ACC112 (cell line): ENCODE results near the gene GIGYF2.

Experiments used
- H2AFZ ChIP-seq: fragments of 200-600 bp; sonication (generic); one replicate; pipeline ENCODE4 v1.6.0; 2017; ENCODE audit warnings: antibody characterized with exemption, low read length; ENCODE audit not compliant: unreplicated experiment
- H3K27ac ChIP-seq: fragments of 200-600 bp; sonication (generic); 2 replicates; pipeline ENCODE4 v1.5.1; 2014; ENCODE audit warnings: low read depth, mild to moderate bottlenecking, antibody characterized with exemption, low read length, moderate library complexity
- H3K27me3 ChIP-seq: fragments of 200-600 bp; sonication (generic); 2 replicates; pipeline ENCODE4 v1.6.1; 2014; ENCODE audit warnings: mild to moderate bottlenecking, antibody characterized with exemption, low read length, moderate library complexity, mixed read lengths; ENCODE audit not compliant: insufficient read depth
- H3K36me3 ChIP-seq: fragments of 200-600 bp; sonication (generic); 2 replicates; pipeline ENCODE4 v1.6.1; 2016; ENCODE audit warnings: mild to moderate bottlenecking, antibody characterized with exemption, low read length, moderate library complexity, mixed read lengths; ENCODE audit not compliant: insufficient read depth
- H3K4me1 ChIP-seq: fragments of 200-600 bp; sonication (generic); one replicate; pipeline ENCODE4 v1.6.1; 2016; ENCODE audit warnings: low read length, mixed read lengths; ENCODE audit not compliant: insufficient read depth, unreplicated experiment, control insufficient read depth
- H3K4me3 ChIP-seq: fragments of 200-600 bp; sonication (generic); 2 replicates; pipeline ENCODE4 v1.5.1; 2014; ENCODE audit warnings: mild to moderate bottlenecking, low read depth, low read length
- H3K79me2 ChIP-seq: fragments of 200-600 bp; sonication (generic); one replicate; pipeline ENCODE4 v1.6.0; 2016; ENCODE audit warnings: low read length; ENCODE audit not compliant: control insufficient read depth, unreplicated experiment, insufficient read depth

GIGYF2 gene

GRCh38 chr2:232750135-232750671 lies 53.1 kb downstream of the GIGYF2 start:
- no peaks in the 10 kb centered on the region for H3K27me3 ChIP-seq

GRCh38 chr2:232757905-232758304 lies 60.8 kb downstream of the GIGYF2 start:
- Histone ChIP-seq H2AFZ (no peak overlapping the region), H3K4me3 (no peak overlapping the region), H3K79me2 (no peaks in the 10 kb centered on the region), H3K4me1 (no peaks in the 10 kb centered on the region), H3K36me3 (peaks cover 8% of the 10 kb centered on the region; the same call in 1 of the 2 replicates), H3K27me3 (no peaks in the 10 kb centered on the region), H3K27ac (no peak overlapping the region)

More at GRCh38 chr2:232750135-232750671, 53.1 kb downstream of the GIGYF2 start:
- Histone ChIP-seq H3K4me3 (no peak overlapping the region), H3K36me3 (peaks cover 28% of the 10 kb centered on the region), H3K79me2 (no peaks in the 10 kb centered on the region), H3K4me1 (no peaks in the 10 kb centered on the region), H2AFZ (no peak overlapping the region), H3K27ac (no peak overlapping the region)

- H3K79me2 ChIP-seq, result no peaks in the 10 kb centered on the region
- peaks cover 7% of the 10 kb centered on the region; the same call in 1 of the 2 replicates for H3K36me3 ChIP-seq
- no peak overlapping the region for H2AFZ ChIP-seq
- H3K4me3 ChIP-seq, result no peak overlapping the region
- H3K27ac ChIP-seq, result no peak overlapping the region
- H3K27me3 ChIP-seq, result no peaks in the 10 kb centered on the region
- H3K4me1 ChIP-seq, result peaks cover 4% of the 10 kb centered on the region
Observed at GRCh38 chr2:232761301-232761907, 64.3 kb downstream of the GIGYF2 start.

- no peak overlapping the region for H2AFZ ChIP-seq
- no peak overlapping the region for H3K27ac ChIP-seq
- peaks cover 8% of the 10 kb centered on the region for H3K4me1 ChIP-seq
- no peak overlapping the region for H3K4me3 ChIP-seq
- no peaks in the 10 kb centered on the region for H3K27me3 ChIP-seq
- peaks cover 20% of the 10 kb centered on the region; the same call in 1 of the 2 replicates for H3K36me3 ChIP-seq
- no peaks in the 10 kb centered on the region for H3K79me2 ChIP-seq
Observed at GRCh38 chr2:232767866-232768265, 70.7 kb downstream of the GIGYF2 start.

GRCh38 chr2:232770207-232770606 lies 73.1 kb downstream of the GIGYF2 start:
- Histone ChIP-seq H3K27ac (no peak overlapping the region), H3K27me3 (no peaks in the 10 kb centered on the region), H3K4me3 (no peak overlapping the region), H3K79me2 (no peaks in the 10 kb centered on the region), H2AFZ (no peak overlapping the region), H3K36me3 (peaks cover 20% of the 10 kb centered on the region; the same call in 1 of the 2 replicates), H3K4me1 (peaks cover 8% of the 10 kb centered on the region)

- no peak overlapping the region for H3K4me3 ChIP-seq
- H3K27ac ChIP-seq, result no peak overlapping the region
- H2AFZ ChIP-seq, result no peak overlapping the region
- no peaks in the 10 kb centered on the region for H3K27me3 ChIP-seq
- H3K79me2 ChIP-seq, result no peaks in the 10 kb centered on the region
- H3K36me3 ChIP-seq, result peaks cover 20% of the 10 kb centered on the region; the same call in 1 of the 2 replicates
- H3K4me1 ChIP-seq, result no peaks in the 10 kb centered on the region
Observed at GRCh38 chr2:232771870-232772269, 74.7 kb downstream of the GIGYF2 start.

- no peak overlapping the region for H2AFZ ChIP-seq
- H3K27ac ChIP-seq, result no peak overlapping the region
- no peaks in the 10 kb centered on the region for H3K4me1 ChIP-seq
- H3K27me3 ChIP-seq, result no peaks in the 10 kb centered on the region
- H3K36me3 ChIP-seq, result peaks cover 20% of the 10 kb centered on the region; the same call in 1 of the 2 replicates
- no peak overlapping the region for H3K4me3 ChIP-seq
- H3K79me2 ChIP-seq, result no peaks in the 10 kb centered on the region
Observed at GRCh38 chr2:232772531-232772930, 75.4 kb downstream of the GIGYF2 start.

- Histone ChIP-seq H3K27me3 (no peaks in the 10 kb centered on the region), H2AFZ (no peak overlapping the region), H3K79me2 (no peaks in the 10 kb centered on the region), H3K27ac (no peak overlapping the region), H3K4me3 (no peak overlapping the region), H3K36me3 (peaks cover 10% of the 10 kb centered on the region; the same call in 1 of the 2 replicates), H3K4me1 (no peaks in the 10 kb centered on the region)
Observed at GRCh38 chr2:232773815-232774214, 76.7 kb downstream of the GIGYF2 start.

GRCh38 chr2:232776435-232776834 lies 79.3 kb downstream of the GIGYF2 start, which contains the start of gene KCNJ13:
KCNJ13 (minus strand) TSS chr2:232776565; CDS start chr2:232771362, 5,203 bp downstream.
- H3K27me3 ChIP-seq, result no peaks in the 10 kb centered on the region
- H3K4me3 ChIP-seq, result no peak within 1 kb of the TSS
- no peak within 1 kb of the TSS for H3K27ac ChIP-seq
- H3K79me2 ChIP-seq, result no peaks in the 10 kb centered on the region
- H2AFZ ChIP-seq, result no peak within 1 kb of the TSS
- H3K36me3 ChIP-seq, result no peaks in the 10 kb centered on the region
- no peaks in the 10 kb centered on the region for H3K4me1 ChIP-seq

GRCh38 chr2:232777276-232777675 lies 80.1 kb downstream of the GIGYF2 start:
- Histone ChIP-seq H3K27me3 (no peaks in the 10 kb centered on the region), H3K36me3 (no peaks in the 10 kb centered on the region), H3K27ac (no peak overlapping the region), H3K4me1 (no peaks in the 10 kb centered on the region), H3K4me3 (no peak overlapping the region), H2AFZ (no peak overlapping the region), H3K79me2 (no peaks in the 10 kb centered on the region)

GRCh38 chr2:232779465-232779864 lies 82.3 kb downstream of the GIGYF2 start:
- Histone ChIP-seq H3K4me3 (no peak overlapping the region), H3K36me3 (no peaks in the 10 kb centered on the region), H3K4me1 (no peaks in the 10 kb centered on the region), H3K79me2 (no peaks in the 10 kb centered on the region), H3K27ac (no peak overlapping the region), H3K27me3 (no peaks in the 10 kb centered on the region), H2AFZ (no peak overlapping the region)
